Measurements from ENCODE around the gene S100A2. TPM values are rescaled to one million over a fixed set of nuclear protein-coding genes. Genes with fewer than 3 reads are reported as not detected.

S100A2 gene
- total RNA-seq, 4 donors from 2014 or later: 14.7 TPM; not detected in 3

- no peak for ATAC-seq
- H3K4me1 ChIP-seq: peaks cover 21 to 29% of the 10 kb centered on the region in 2 donors
- DNase-seq: no peak
- in situ Hi-C loops (cut with MboI; ENCODE audit: low sequenced_read_pairs in 4 of 4) (no loop called here), intact Hi-C loops (cut with DNase I; ENCODE audit: low total_unique reads) (loop anchor here (5.0 kb wide), 1 partner anchor 784 kb away; no protein-coding TSS in a partner anchor)
- H3K36me3 ChIP-seq: peaks cover 0 to 2% of the 10 kb centered on the region in 2 donors
- TF ChIP-seq CTCF (IDR thresholded peaks at IDR 0.05 in 4 of 5, conservative IDR thresholded peaks at IDR 0.05 in 1 of 5): no peak
- no peak for TF ChIP-seq POLR2A (IDR thresholded peaks at IDR 0.05)
- H3K4me3 ChIP-seq: peak overlapping the region in 3 of 4 donors; percentile 56 to 65 (median 58)
- H3K9me3 ChIP-seq: no peaks in the 10 kb centered on the region
- peak overlapping the region; percentile 82 to 88 (median 84) for H3K27ac ChIP-seq
- H3K27me3 ChIP-seq: no peaks in the 10 kb centered on the region
Measured at GRCh38 chr1:153613406-153613805, 47.8 kb upstream of the S100A2 start.

GRCh38 chr1:153612755-153613331, 47.2 kb upstream of the S100A2 start, which contains the start of gene S100A16:
Gene S100A16 (minus strand): TSS chr1:153613137. CDS start chr1:153608151, 4,986 bp downstream.
- peak in 1 of 2 donors; percentile 74 for DNase-seq
- peak; percentile 18 to 35 for TF ChIP-seq POLR2A (IDR thresholded peaks at IDR 0.05)
- no peak for TF ChIP-seq CTCF (IDR thresholded peaks at IDR 0.05 in 4 of 5, conservative IDR thresholded peaks at IDR 0.05 in 1 of 5)
- peak; percentile 52 to 55 for ATAC-seq
- intact Hi-C loops (cut with DNase I; ENCODE audit: low total_unique reads): loop anchor here (5.0 kb wide), 1 partner anchor 784 kb away; no protein-coding TSS in a partner anchor
- Histone ChIP-seq H3K27me3 (no peaks in the 10 kb centered on the region), H3K27ac (peak within 1 kb of the TSS; percentile 82 to 88 (median 84)), H3K36me3 (no peaks in the 10 kb centered on the region), H3K4me1 (peaks cover 25 to 28% of the 10 kb centered on the region in 2 donors), H3K4me3 (peak within 1 kb of the TSS; percentile 56 to 66 (median 62)), H3K9me3 (no peaks in the 10 kb centered on the region)
- in situ Hi-C loops (cut with MboI; ENCODE audit: low sequenced_read_pairs in 4 of 4): no loop called here

GRCh38 chr1:153612111-153612754, 46.6 kb upstream of the S100A2 start:
- DNase-seq: peak in 1 of 2 donors; percentile 15
- peaks cover 22 to 25% of the 10 kb centered on the region in 2 donors for H3K4me1 ChIP-seq
- H3K9me3 ChIP-seq: no peaks in the 10 kb centered on the region
- peaks cover 0 to 5% of the 10 kb centered on the region in 2 donors for H3K36me3 ChIP-seq
- TF ChIP-seq CTCF (IDR thresholded peaks at IDR 0.05 in 4 of 5, conservative IDR thresholded peaks at IDR 0.05 in 1 of 5) (no peak), POLR2A (IDR thresholded peaks at IDR 0.05) (no peak)
- intact Hi-C loops (cut with DNase I; ENCODE audit: low total_unique reads) (loop anchor here (5.0 kb wide), 1 partner anchor 785 kb away; no protein-coding TSS in a partner anchor), in situ Hi-C loops (cut with MboI; ENCODE audit: low sequenced_read_pairs in 4 of 4) (no loop called here)
- H3K4me3 ChIP-seq: peak overlapping the region; percentile 56 to 66 (median 62)
- peak; percentile 1 to 7 for ATAC-seq
- no peaks in the 10 kb centered on the region for H3K27me3 ChIP-seq
- H3K27ac ChIP-seq: peak overlapping the region; percentile 82 to 88 (median 84)

- DNase-seq: no peak
- peak overlapping the region in 1 of 4 donors; percentile 65 for H3K4me3 ChIP-seq
- no peaks in the 10 kb centered on the region for H3K9me3 ChIP-seq
- H3K36me3 ChIP-seq: peaks cover 0 to 14% of the 10 kb centered on the region in 2 donors
- no peak for ATAC-seq
- intact Hi-C loops (cut with DNase I; ENCODE audit: low total_unique reads) (loop anchor here (5.0 kb wide), 1 partner anchor 786 kb away; no protein-coding TSS in a partner anchor), in situ Hi-C loops (cut with MboI; ENCODE audit: low sequenced_read_pairs in 4 of 4) (no loop called here)
- no peaks in the 10 kb centered on the region for H3K27me3 ChIP-seq
- no peak for TF ChIP-seq POLR2A (IDR thresholded peaks at IDR 0.05)
- TF ChIP-seq CTCF (IDR thresholded peaks at IDR 0.05 in 4 of 5, conservative IDR thresholded peaks at IDR 0.05 in 1 of 5): no peak
- H3K4me1 ChIP-seq: peaks cover 21 to 25% of the 10 kb centered on the region in 2 donors
- peak overlapping the region; percentile 82 to 88 (median 84) for H3K27ac ChIP-seq
Measured at GRCh38 chr1:153611356-153611755, 45.7 kb upstream of the S100A2 start.
